SK-N-SH treated with all-trans-retinoic acid at 6 μM for 48 hours (cell line): ENCODE results near the gene COL4A1.

Experiments used
- ATAC-seq: fragments of 200-7000 bp; cut with Tn5 transposase; 3 replicates; pipeline ENCODE4 v1.9.1; 2020; ENCODE audit warnings: mild to moderate bottlenecking, moderate library complexity
- ARNTL ChIP-seq: fragments of 450-650 bp; formaldehyde crosslinking; IDR thresholded peaks from 2 replicates; pipeline ENCODE4 v1.5.0; 2020; ENCODE audit warnings: low read depth, mild to moderate bottlenecking, moderate library complexity, borderline replicate concordance
- CREB5 ChIP-seq: fragments of 250-450 bp; sonication (Bioruptor Pico); IDR thresholded peaks from 2 replicates; pipeline ENCODE4 v1.5.1; 2020; ENCODE audit warnings: low read depth, mild to moderate bottlenecking, moderate library complexity
- CSDC2 ChIP-seq: fragments of 250-450 bp; sonication (Bioruptor Pico); IDR thresholded peaks from 2 replicates; pipeline ENCODE4 v1.5.0; 2020; ENCODE audit warnings: mild to moderate bottlenecking, moderate library complexity
- CSRNP3 ChIP-seq: fragments of 250-450 bp; sonication (Bioruptor Pico); IDR thresholded peaks from 2 replicates; pipeline ENCODE4 v1.5.1; 2021; ENCODE audit warnings: mild to moderate bottlenecking, moderate library complexity
- ISL1 ChIP-seq: fragments of 250-450 bp; sonication (Bioruptor Pico); IDR thresholded peaks from 2 replicates; pipeline ENCODE4 v2.1.2; 2022; ENCODE audit warnings: mild to moderate bottlenecking, moderate library complexity
- OSR1 ChIP-seq: fragments of 250-450 bp; sonication (Bioruptor Pico); IDR thresholded peaks from 2 replicates; pipeline ENCODE4 v1.8.0; 2022; ENCODE audit warnings: moderate library complexity, mild to moderate bottlenecking, inconsistent platforms
- RARB ChIP-seq: fragments of 250-450 bp; sonication (Bioruptor Pico); IDR thresholded peaks from 2 replicates; pipeline ENCODE4 v1.8.0; 2021; ENCODE audit warnings: mild to moderate bottlenecking, moderate library complexity
- TCF4 ChIP-seq: fragments of 250-450 bp; sonication (Bioruptor Pico); IDR thresholded peaks from 2 replicates; pipeline ENCODE4 v1.8.0; 2021; ENCODE audit warnings: mild to moderate bottlenecking, moderate library complexity, borderline replicate concordance
- TSHZ2 ChIP-seq: fragments of 250-450 bp; sonication (Bioruptor Pico); IDR thresholded peaks from 2 replicates; pipeline ENCODE4 v1.5.0; 2020; ENCODE audit warnings: mild to moderate bottlenecking, moderate library complexity
- ZFP3 ChIP-seq: fragments of 250-450 bp; sonication (Bioruptor Pico); IDR thresholded peaks from 2 replicates; pipeline ENCODE4 v1.5.0; 2020; ENCODE audit warnings: mild to moderate bottlenecking, moderate library complexity
- ZNF565 ChIP-seq: fragments of 450-650 bp; formaldehyde crosslinking; conservative IDR thresholded peaks from 2 replicates; pipeline ENCODE4 v1.5.0; 2020; ENCODE audit warnings: low read depth, mild to moderate bottlenecking, moderate library complexity
- ZNF8 ChIP-seq: fragments of 450-650 bp; formaldehyde crosslinking; IDR thresholded peaks from 2 replicates; pipeline ENCODE4 v1.5.0; 2020; ENCODE audit warnings: mild to moderate bottlenecking, moderate library complexity
- TF ChIP-seq, protein P1 (sequence below): fragments of 250-450 bp; sonication (Bioruptor Pico); IDR thresholded peaks from 2 replicates; pipeline ENCODE4 v1.8.0; 2020; ENCODE audit warnings: mild to moderate bottlenecking, moderate library complexity, borderline replicate concordance
- TF ChIP-seq, protein P2 (sequence below): fragments of 250-450 bp; sonication (Bioruptor Pico); IDR thresholded peaks from 2 replicates; pipeline ENCODE4 v1.8.0; 2021; ENCODE audit warnings: low read depth, mild to moderate bottlenecking, moderate library complexity, borderline replicate concordance

The COL4A1 gene

DNA sequence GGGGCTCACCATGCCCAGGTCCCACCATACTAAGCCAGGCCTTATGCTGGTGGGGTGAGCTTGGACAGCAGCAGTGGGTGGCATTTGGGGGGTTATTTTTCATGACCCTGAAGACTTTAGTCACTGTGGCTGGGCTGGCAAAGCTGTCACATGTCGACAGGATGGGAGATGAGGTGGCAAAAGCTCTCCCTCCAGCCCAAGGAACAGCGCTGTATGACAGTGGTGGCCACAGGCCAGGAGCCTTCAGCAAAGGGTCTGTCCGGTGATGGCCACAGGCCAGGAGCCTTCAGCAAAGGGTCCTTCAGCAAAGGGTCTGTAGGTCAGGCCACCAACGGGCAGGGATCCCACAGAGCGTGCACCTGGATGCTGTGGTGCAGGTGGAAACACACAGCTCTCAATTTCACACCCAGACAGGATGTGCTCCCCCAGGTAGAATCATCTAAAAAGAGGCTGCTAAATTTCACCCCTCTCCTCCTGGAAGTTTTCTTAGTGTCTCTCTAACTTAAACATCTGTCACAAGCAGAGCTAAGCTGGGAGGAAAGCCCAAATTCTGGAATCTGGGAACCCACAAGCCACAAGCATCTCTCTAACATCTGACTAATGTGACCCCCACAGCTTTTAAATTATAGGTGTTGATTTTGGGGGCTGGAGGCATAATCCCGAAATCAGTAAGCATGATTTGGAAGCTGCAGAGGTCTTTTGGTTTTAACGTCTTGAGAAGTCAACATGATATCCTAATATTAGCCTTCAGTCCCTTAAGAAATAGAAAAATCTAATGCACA lies 23.0 kb downstream of the COL4A1 start:
- TF ChIP-seq RARB (CRISPR knock-in tag) (no peak), ZFP3 (CRISPR knock-in tag) (no peak), TSHZ2 (CRISPR knock-in tag) (no peak), OSR1 (CRISPR knock-in tag) (no peak), ZNF8 (no peak), ISL1 (CRISPR knock-in tag) (no peak), CREB5 (no peak)
- TF ChIP-seq, protein P1, sequence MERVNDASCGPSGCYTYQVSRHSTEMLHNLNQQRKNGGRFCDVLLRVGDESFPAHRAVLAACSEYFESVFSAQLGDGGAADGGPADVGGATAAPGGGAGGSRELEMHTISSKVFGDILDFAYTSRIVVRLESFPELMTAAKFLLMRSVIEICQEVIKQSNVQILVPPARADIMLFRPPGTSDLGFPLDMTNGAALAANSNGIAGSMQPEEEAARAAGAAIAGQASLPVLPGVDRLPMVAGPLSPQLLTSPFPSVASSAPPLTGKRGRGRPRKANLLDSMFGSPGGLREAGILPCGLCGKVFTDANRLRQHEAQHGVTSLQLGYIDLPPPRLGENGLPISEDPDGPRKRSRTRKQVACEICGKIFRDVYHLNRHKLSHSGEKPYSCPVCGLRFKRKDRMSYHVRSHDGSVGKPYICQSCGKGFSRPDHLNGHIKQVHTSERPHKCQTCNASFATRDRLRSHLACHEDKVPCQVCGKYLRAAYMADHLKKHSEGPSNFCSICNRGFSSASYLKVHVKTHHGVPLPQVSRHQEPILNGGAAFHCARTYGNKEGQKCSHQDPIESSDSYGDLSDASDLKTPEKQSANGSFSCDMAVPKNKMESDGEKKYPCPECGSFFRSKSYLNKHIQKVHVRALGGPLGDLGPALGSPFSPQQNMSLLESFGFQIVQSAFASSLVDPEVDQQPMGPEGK (CRISPR knock-in tag), result no peak
- TF ChIP-seq, all 23 proteins: peak for 0
- ATAC-seq, result no peak

- no peak for TF ChIP-seq TSHZ2 (CRISPR knock-in tag)
- no peak for TF ChIP-seq ARNTL (CRISPR knock-in tag)
- TF ChIP-seq CSDC2, result no peak
- TF ChIP-seq, protein P2, sequence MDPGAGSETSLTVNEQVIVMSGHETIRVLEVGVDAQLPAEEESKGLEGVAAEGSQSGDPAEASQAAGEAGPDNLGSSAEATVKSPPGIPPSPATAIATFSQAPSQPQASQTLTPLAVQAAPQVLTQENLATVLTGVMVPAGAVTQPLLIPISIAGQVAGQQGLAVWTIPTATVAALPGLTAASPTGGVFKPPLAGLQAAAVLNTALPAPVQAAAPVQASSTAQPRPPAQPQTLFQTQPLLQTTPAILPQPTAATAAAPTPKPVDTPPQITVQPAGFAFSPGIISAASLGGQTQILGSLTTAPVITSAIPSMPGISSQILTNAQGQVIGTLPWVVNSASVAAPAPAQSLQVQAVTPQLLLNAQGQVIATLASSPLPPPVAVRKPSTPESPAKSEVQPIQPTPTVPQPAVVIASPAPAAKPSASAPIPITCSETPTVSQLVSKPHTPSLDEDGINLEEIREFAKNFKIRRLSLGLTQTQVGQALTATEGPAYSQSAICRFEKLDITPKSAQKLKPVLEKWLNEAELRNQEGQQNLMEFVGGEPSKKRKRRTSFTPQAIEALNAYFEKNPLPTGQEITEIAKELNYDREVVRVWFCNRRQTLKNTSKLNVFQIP (CRISPR knock-in tag), result no peak
- no peak for TF ChIP-seq TCF4 (CRISPR knock-in tag)
- TF ChIP-seq, all 23 proteins: peak for 0
- ATAC-seq, result no peak
Measured at GRCh38 chr13:110282316-110282841, 24.6 kb downstream of the COL4A1 start.

- no peak for ATAC-seq
- no peak for TF ChIP-seq ZNF565 (CRISPR knock-in tag)
- no peak for TF ChIP-seq CSRNP3 (CRISPR knock-in tag)
Measured at GRCh38 chr13:110281736-110282135, 25.2 kb downstream of the COL4A1 start.
